Hematopoietic multipotent progenitor cell treated with erythropoietin and hydrocortisone succinate and interleukin-3 and kit ligand, for 8 days (in vitro differentiated cells): ENCODE measurements around the gene DAGLA.
"Not testable (repeated sequence)": the region's sequence is repeated elsewhere in the genome, so short reads cannot be mapped to it uniquely, and the experiment has no call there.

Experiments used
- DNase-seq: peaks from one replicate; pipeline ENCODE4 v3.0.0-alpha.2; 2015

DAGLA gene

DNA sequence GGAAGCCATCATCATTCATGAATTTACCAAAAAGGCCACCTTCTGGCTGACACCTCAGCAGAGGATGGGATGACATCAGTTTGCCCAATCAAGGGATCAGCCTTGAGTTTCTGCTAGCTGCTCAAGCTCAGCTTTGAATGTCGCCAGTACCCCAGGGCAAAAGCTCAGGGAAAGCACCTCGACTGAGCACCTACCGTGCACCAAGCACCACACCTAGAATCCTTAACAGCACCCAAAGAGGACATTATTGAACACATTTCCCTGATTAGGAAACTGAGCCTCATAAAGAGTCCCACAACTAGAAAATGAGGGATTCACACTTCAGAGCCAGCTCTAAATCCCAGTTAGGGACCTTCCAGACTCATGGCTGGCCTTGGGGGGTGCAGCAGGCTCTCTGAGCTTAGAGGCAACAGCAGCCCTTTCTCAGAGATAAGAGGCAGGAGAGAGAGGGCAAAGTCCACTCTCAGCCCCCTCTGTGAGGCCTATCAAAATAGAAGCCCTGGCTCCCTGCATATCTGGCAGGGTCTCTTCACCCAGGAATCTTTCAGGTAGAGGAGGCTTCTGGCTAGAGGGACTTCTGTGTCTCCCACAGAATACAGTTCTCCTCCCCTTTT, 13.4 kb upstream of the DAGLA start:
- DNase-seq: no peak

DNA sequence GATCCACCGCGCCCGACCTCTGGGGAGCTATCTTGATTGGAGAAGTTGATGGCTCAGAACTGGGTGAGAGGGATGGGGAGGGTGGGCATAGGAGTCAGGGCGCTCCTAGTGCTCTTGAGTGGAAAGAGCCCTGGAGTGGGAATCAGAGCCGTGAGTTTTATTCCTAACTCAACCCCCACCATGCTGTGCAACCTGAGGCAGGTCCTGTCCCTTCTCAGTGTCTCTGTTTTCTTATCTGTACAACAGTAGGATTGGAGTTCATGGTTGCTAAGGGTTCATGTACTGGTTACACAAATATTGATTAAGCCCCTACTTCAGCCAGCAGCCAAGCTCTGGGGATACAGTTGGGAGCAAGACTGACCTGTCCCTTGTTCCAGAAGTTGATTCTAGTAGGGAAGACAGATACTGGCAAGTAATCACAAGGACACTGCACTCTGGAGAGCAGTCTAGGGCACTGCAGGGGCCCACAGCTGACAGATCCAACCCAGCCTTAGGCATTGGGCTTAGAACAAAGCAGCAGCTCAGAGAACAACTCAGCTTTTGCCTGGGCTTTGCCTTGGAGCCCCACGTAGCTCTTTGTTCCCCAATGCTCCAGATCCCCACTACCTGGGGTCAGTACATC, 12.4 kb upstream of the DAGLA start:
- no peak for DNase-seq

DNA sequence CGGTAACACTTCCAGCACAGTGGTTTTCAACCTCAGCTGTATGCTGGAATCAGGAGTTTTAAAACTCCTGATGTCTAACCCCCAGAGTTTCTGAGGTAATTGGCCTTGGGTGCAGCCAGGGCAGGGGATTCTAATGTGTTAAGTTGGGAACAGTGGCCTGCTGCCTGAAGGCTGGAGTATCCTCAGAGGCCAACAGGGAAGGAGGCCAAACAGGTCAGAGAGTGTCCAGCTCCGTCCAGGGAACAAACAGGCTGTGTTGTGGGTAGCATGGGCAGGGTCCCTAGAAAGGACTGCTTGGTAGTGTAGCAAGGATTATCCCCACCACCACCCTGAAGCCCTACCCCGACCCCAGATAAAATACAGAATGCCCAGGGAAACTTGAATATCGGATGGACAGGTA, 10.8 kb upstream of the DAGLA start:
- no peak for DNase-seq

GRCh38 chr11:61670626-61671025, 9.6 kb upstream of the DAGLA start:
- no peak for DNase-seq

- DNase-seq: peak; percentile 27
Observed at GRCh38 chr11:61671527-61671926, 8.7 kb upstream of the DAGLA start.

- DNase-seq: not testable (repeated sequence)
Observed at GRCh38 chr11:61673946-61674467, 6.2 kb upstream of the DAGLA start.

DNA sequence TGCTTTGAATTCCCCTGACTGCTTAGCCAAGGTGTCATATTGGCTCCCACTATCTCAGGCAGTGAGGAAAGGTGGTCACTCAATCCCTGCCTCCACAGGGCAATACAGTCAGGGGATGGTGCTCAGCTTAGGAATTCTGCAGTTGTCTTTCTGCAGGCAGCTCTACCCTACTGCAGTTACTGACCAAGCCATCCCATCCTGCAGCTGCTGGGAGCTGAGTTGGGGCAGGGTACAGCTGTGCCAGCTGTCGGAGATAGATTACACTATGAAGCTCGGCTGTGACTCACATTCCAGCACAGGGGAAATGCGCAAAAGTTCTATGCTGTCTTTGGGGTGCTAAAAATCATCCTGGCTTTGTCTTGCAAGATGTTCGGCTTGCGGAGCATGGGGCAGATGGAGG, 4.4 kb upstream of the DAGLA start:
- DNase-seq: no peak

GRCh38 chr11:61679296-61679695, 895 bp upstream of the DAGLA start:
- DNase-seq: no peak

DNA sequence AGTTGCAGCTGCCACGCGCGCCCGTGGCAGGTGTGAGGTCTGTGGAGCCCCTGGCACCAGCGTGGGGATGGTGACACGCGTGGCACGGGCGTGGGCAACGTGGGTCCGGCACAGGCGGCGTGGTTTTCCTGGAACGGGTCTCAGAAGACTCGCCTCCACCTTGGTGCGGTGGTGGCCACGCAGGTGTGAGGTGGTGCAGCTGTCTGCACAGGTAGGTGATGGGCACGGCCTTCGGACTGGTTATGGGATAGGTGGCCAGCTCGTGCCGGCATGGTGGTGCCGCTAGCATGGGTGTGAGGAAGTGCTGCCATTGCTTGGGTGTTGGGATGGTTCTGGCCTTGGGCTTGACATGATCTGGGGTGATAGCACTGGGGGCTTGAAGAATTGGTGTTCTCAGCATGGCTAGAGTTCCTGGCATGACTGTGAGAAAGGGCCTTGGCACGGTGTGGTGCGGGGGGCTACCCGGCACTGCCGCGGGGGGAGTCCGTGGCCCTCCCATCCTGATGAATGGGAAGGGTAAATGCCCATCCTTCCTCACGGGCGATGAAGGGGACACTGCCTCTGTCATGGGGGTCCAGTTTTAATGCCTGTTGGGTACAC, 531 bp downstream of the DAGLA start:
- DNase-seq: no peak

GRCh38 chr11:61682093-61682732, 2.0 kb downstream of the DAGLA start:
- DNase-seq: no peak

DNA sequence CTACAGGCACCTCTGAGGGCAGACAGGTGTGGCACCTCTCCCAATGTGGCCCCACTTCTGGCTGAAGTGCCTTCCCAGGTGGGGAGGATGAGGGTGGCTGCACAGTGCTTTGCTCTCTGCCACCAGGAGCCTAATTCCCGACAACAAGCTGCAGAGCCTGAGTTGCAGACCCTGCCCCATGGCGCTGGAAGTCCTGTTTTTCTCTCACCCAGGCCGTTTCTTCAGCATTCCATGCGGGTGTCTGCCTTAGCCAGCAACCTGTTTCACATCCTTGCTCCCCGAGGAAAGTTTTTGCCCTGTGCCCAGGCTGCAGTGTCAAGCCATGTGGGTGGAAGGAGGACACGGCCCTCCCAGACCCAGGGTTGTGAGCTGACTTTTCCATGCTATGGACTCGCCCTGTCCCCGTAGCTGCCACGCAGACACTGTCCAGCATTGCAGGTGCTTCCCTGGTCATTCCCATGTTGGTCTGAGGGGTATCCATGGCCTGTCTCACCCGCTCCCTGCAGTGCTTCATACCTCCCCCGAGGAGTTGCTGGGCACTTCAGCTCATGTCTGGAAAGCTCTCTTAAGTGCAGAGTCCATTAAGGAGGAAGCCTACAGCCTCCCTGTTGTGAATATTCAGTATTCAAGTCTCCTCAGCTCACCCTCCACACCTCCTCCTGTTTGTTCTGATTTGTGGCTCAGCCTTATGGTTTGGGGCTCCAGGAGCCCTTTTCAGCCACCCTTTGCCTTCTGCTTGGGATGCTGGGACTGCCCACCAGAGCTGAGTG, 2.9 kb downstream of the DAGLA start:
- DNase-seq: no peak

GRCh38 chr11:61683961-61684869, 4.0 kb downstream of the DAGLA start:
- DNase-seq: peak; percentile 9

DNA sequence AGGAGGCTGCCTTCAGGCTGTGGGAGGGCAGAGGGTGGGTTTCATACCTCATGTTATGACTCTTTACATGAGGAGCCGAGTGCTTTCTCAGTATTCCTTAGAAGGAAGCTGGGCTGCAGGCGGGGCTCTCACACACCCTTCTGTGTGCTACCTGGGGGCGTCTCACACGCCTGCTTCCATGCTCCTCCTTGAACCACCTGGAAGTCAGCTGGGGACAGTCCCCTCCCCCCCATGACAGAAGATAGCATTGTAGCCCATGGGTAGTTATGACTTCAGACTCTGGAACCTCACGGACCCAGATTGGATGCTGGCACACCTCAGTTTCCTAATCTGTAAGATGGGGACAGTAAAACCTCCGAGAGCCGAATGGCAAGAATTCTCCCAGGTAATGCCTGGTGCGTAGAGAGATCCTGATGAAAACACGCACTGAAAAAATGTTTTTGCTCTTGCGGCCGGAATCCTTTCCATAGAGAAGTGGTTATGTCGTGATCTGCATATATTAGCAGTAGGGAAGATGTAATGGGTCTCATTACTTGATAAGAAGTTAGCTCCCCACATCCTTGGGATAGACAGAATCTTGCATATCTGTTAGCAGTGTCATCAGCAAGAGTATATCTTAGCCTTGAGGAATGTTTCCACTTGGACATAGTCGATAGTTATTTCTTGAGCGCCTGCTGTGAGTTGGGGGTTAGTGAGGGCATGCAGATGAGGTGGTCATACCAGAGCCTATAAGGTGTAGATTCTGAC, 4.9 kb downstream of the DAGLA start:
- DNase-seq: no peak

DNA sequence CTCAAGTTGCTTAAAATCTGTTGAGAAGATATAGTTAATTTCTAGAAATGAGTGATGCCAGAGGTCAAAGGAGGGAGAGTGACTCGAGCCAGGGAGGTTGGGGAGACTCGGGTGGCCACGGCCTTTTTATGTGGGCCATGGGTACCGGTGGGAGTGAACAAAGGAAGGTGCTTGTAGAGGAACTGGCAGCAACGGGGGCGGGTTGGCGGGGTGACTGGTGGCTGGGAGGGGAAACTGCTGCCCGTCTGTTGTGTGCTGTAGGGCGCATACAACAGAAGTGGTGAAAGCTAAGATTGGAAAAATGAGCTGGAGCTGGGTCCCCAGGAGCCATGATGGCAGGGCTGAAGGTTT, 5.4 kb downstream of the DAGLA start:
- DNase-seq: no peak

DNA sequence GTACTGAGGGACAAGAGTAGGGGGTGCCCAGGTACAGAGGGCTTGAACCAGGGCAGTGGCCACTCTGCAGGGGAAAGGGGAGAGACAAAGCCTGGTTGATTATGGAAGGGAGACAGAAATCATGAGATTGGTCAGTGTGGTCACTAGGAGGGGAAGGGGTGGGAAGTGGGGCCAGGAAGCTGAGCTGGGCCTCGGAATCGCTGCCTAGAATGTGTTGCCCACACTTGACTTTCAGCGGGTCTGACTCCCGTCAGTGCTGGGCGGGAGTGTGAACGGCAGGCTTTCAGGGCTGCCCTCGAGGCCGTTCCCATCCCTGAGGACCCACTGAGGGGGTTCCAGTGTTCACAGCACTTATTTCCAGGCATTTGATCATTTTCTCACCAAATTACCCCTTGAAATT, 5.9 kb downstream of the DAGLA start:
- no peak for DNase-seq

DNA sequence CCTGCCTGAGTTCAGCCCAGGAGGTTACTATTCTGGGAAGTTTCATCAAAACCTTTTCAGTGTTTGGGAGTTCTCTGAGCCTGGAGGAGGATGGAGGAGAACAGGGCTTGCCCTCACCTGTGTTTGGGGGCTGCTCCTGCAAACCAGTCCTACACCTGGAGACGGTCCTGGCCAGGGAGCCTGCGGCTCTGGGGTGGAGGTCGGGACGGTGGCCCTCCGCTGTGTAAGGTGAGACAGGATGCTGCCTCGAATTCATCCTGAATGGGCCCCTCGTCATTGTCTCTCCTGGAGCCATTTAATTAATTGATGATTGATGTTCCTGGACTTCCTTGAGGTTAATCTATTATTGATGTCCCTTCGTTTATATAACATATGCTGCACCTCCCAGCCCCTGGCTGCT, 6.3 kb downstream of the DAGLA start:
- DNase-seq: no peak

- no peak for DNase-seq
Observed at GRCh38 chr11:61687420-61687819, 7.2 kb downstream of the DAGLA start.

DNA sequence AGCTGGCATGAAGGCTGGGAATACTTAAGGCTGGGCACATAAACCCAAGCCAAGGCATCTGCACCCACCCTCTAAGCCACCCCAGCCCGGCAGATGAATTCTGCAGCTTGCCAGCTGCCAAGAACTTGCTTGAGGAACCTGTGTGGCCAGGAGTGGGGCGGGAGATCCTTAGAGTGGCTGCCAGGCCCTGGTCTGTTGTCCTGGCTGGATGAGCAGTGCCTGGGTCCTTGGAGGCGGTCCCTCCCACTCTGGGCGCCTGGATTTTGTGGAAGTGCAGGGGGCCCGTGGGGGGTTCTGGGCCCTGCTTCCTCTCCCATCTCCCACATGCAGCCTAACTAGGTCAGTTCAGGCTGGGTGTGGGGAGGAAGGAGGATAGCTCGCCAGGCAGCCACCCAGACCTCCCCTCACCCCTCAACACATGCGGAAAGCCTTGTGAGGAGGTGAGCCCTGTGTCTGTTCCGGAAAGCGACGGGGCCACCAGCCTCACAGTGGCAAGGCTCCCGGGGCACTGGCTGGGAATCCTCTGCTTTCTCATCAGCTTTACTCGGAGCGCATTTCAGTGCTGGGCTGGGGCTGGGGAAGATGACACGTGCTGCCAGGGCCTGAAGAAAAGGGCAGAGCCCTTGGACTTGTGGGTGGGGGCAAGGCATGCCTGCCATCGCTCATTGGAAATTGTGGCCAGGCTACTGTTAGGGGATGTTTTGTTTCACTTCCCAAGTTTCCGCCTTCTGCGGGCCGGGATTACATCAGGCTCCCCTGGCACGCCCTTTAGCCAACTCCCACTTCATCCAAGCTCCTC, 8.4 kb downstream of the DAGLA start:
- DNase-seq: no peak

- DNase-seq: no peak
Observed at GRCh38 chr11:61689164-61689496, 8.9 kb downstream of the DAGLA start.

- no peak for DNase-seq
Observed at GRCh38 chr11:61690706-61691379, 10.7 kb downstream of the DAGLA start.
